GM19023 (cell line): ENCODE measurements around the gene MAP6D1.

Experiments used
- ATAC-seq: cut with Tn5 transposase; IDR thresholded peaks from one replicate; pipeline ENCODE4 v1.9.1; 2021; ENCODE audit warnings: mild to moderate bottlenecking, moderate library complexity; ENCODE audit not compliant: unreplicated experiment

The MAP6D1 gene

DNA sequence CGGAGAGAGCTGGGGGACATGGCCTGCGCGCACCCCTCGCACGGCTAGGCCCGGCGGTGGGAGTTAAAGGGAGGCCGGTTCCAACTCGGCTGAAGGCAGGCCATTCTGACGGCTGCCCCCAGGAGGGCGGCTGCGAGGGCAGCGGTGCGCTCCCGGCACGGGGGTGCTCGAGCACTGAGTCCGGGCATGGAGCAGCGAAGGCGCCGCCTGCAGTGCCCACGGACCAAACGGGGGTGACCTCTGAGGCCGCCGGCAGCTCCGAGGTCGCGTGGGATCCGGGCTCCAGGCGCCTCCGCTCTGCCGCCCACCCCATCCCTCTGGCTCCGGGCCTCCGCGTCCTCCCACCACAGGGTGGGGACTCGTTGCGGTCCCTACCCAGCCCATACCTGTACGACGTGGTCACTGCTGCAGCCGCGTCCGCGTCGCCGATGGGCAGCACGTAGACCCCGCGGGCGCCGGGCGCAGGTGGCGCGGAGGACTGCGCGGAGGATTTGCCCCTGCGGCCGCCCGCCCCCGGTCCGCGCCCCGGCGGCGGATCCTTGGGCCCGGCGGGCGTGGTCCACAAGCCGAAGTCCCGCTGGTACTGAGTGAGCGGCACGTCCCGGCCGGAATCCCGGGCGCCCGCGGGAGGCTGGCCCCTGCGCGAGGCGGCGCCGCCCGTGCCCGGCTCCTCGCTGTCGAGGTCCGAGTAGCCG lies 469 bp downstream of the MAP6D1 start:
- ATAC-seq = peak; percentile 26

DNA sequence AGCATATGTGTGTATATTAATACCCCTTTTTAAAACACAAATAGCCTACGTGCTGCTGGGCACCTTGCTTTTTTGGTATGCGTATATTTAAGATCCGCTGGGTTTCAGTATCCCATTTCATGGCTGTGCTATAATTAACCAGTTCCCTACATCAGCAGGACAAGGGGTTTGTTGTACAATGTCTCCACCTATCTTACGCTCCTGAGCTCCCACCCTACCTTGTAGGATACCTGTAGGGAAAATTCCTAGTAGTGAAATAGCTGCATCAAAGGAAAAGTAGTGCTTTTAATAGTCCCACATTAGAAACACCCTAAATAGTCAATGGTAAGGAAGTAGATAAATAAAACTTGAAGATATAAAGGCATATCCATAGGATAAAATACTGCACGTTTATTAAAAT lies 1.4 kb downstream of the MAP6D1 start:
- ATAC-seq = no peak

DNA sequence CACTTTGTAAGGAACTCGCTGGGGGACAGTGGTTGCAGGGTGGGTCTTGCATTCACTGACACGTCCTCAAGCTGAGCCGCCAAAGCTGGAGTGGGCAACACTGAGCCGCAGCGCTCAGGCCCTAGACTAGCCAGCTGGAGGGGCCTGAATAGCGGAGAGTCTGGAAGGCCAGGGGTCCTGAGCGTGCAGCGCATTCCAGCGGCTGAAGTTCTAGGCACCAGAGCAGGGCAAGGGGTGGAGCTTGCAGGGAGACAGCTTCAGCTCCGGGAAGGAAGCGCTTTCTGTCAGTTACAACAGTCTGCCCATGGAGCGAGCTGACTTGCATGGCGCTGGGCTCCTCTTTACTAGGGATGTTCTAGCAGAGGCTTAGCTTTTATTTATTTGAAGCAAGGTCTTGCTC lies 2.7 kb downstream of the MAP6D1 start:
- no peak for ATAC-seq

DNA sequence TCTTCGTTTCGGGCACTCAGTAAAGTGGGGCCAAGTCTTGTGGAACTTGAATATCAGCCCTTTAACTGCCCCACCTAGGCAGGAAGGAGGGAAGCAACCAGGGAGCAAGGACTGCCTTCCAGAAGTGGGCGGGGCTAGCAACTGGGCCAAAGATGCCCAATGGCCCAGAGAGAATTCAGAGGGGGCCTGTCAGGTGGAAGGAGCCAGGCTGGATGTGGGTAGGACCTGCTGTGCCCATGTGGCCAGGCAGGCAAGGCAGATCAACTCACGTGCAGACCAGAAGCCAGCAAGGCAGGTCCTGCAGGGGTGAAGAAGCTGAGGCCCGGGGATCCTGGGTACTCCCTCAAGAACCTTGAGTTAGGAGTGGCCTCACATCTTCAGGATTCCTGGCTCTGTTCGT lies 5.5 kb downstream of the MAP6D1 start:
- no peak for ATAC-seq

DNA sequence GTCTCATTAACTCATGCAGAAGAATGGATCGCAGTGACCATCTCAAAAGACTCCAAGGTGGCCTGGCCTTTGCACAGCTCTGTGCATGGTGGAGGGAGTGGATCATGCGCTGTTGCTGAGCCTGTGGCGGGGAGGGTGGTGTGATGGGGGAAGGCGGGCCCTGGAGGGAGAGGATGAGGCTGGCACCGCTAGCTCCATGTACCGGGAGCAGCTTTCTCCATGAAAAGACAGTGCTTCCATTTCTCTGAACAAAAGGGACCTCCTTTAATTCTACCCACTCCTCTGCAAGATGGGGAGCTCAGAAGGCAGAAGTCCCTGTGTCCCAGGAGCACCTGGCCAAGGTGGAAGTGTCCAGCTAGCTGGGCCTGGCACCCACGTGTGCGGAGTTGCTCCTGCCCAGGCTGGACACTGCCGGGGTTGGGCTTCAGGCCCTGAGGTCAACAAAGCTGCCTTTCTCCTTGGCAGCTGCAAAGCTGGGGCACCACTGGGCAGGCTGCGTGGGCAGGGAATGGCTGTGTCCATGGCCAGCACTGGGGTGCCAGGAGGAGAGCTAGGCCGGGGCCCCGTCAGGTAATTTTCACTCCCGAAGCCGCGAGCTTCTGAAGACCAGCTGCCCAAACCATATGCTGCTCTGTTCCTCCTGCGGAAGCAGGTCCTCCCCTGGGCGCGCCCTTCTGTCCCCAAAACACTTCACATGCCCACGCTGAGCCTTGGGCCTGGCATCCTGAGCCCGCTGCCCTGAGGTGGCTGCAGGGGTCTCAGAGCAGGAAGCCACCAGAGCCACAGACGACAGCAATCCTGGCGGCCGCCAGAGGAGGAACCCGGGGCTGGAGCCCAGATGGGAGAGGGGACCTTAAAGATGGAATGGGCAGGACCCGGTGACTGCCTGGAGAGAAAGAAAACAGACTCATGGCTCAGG lies 6.4 kb downstream of the MAP6D1 start:
- ATAC-seq = no peak

DNA sequence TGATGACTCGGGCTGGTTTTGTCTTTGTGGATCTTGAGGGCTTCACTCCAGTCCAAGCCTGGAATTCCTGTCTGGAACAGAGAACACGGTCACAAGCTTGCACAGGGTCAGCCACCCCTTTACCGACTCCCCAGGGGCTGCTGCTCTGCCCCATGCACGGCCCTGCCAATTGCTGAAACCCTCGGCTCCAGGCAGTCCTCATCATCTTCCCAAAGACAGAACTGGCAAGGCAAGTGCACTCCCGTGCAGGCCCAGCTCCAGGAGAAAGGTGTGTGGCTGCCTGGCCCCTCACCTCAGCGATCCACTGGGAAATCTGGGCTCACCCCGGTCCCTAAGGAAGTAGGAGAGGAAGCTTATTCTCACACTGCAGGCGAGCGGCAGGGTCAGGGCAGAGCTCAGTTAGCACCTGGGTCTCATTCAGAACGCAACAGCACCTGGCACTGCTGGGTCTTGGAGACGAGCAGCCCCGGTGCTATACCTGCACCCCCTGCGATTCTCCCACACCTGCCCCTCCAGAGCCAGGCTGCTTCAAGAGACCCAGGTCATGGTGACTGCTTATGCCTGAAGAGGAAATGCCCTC lies 7.2 kb downstream of the MAP6D1 start:
- no peak for ATAC-seq

DNA sequence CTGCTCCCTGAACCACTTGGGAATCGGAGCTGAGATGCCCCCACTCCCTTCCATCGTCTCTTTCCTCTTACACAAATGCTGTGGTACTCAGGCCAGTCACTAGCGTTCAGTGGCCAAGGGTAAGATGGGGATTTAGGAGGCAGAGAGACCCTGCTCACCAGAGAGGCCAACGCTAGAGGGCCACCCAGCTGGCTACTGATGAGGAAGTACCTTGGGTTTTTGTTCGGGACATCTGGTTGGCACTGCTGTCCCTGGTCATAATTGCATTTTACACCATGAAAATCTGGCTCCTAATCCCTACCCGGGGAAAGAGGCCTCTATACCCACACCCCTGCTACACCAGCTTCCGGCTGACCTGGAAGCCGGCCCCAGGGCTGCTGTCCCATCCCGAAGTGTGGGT lies 7.7 kb downstream of the MAP6D1 start:
- no peak for ATAC-seq

DNA sequence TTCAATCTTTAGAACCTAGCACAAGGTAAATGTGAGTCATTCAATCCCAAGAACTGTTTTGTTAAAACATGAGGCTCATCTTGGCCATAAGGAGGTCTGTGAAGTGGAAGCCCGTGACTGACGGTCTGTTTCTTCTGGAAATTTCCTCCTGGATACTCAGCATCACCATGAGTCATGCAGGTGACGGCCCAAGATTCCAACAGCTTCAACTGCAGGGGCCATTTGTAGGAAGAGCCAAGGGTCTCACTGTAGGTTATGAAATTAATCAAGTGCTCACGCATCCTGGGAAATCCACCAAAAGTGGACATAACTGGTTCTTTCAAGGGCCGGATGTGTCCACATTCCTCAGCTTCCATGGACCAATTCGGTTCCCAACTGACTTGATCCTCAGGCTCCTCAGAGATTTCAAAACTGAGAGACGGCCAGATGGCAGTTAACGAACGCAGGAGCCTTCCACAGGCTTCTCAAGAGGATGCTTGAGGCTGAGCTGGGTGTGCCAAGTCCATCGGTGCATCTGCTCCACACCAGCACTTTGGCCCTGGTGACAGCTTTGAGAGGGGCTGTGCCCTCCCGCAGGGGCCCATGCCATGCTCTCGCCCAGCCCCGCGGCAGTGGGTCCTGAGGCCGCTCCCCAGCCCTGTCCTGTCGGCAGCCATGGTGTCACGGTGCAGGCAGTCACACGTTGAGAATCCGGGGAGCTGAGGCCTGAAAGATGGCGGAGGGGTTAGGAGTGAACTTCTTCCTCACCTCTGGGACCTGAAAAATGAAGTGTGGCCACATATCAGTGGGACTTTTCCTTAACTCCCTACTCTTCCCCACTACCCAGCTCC lies 8.5 kb downstream of the MAP6D1 start:
- ATAC-seq = no peak

DNA sequence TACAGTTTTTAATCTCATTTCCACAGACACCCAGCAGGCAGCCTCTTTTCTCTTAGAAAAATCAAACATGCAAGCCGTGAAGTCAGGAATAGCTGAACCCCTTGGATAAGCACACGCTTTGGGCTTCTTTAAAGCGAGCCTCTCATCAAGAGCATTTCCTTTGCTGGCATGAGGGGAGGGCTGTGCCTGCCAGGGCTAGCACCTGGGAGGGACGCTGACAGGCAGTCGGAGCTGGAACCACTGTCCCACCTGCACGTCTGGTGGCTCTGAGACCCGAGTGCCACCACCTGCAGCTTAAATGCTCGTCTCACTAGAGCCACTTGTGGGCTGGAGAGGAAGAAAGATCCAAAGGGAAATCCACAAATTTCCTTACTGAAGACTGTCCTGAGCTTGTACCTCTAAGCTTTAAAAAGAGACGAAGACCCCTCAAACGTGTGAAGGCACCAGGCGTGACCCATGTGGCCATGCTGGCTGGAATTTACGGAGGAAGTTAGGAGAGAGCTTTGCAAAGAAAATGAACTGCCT lies 9.4 kb downstream of the MAP6D1 start:
- no peak for ATAC-seq

DNA sequence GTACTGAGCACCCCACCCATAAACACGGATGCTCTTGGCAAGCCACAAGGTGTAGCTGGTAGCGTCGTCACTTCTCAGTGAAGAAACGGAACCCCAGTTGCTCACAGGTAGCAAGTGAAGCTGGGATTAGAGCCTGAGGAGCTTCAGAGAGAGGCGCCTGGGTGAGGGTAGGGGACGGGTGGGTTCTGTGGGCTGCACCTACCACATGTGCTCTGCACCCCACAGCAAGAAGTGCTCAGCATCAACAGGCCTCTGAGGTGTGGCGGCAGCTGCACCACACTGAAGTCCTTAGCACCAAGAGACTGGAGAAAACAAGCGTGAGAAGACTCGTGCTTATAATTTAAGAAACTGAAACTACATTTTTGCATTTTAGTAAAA lies 9.8 kb downstream of the MAP6D1 start:
- no peak for ATAC-seq

DNA sequence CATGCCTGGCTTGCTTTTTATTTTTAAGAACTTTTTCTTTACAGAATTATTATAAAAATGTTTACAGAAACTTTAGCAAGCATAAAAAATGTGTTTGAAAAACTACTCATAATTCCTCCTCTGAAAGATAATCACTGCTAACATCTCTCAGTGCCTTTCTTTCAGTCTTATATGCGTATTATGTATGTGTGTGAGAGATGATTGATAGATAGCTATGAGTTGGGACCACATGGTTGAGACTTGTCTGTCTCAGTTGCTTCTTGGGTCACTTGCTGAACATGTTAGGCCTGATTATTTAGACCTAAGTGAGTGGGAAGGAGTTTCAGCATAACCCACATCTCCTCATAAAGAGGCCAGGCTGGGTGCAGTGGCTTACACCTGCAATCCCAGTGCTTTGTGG lies 11.1 kb downstream of the MAP6D1 start:
- ATAC-seq = no peak

DNA sequence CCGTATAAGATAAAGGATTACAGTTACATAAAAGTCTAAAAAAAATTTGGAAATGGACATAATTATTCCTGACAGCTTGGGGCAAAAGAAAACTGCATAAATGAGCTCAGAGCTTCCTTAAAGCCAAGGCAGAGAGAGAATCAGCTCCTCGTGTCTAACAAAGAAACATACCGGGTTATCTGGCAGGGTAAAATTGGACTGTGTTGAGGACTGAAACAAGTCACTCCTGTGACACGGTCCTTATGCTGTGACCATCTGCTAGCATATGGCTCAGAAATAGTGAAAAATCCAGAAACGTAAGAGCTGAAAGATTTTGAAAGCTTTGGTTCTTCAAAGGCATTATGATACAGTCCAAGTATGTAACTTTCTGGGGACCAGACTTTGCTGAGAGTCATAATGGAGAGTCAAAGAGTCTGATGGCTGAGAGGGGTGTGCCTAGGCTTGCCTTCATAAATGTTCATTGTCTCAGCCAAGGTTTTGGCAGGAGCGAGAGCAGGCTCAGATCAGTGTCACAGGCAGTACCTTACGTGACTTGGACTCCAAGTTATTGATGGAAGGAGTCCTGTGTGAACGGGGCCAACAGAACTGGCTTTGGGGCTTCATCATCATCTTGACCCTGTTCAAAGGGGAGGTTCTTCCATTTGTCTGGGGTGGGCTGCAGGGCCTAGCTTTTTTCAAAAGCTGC lies 12.5 kb downstream of the MAP6D1 start:
- no peak for ATAC-seq

DNA sequence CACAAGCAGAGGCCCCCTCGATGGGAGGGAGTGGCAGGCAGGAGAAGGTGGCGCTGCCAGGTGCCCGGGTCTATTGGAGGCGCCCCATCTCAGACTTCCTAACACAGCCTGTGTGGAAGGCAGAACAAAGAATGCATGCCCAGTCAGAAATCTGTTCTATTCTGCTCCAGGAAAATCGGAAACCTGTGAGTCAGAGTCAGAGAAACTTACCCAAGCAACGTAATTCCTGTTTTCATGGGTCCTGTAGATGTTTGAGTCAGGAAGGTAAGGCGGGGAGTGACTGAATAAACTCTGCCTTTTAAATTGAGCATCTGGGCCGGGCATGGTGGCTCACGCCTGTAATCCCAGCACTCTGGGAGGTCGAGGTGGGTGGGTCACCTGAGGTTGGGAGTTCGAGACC lies 13.7 kb downstream of the MAP6D1 start:
- ATAC-seq = no peak

DNA sequence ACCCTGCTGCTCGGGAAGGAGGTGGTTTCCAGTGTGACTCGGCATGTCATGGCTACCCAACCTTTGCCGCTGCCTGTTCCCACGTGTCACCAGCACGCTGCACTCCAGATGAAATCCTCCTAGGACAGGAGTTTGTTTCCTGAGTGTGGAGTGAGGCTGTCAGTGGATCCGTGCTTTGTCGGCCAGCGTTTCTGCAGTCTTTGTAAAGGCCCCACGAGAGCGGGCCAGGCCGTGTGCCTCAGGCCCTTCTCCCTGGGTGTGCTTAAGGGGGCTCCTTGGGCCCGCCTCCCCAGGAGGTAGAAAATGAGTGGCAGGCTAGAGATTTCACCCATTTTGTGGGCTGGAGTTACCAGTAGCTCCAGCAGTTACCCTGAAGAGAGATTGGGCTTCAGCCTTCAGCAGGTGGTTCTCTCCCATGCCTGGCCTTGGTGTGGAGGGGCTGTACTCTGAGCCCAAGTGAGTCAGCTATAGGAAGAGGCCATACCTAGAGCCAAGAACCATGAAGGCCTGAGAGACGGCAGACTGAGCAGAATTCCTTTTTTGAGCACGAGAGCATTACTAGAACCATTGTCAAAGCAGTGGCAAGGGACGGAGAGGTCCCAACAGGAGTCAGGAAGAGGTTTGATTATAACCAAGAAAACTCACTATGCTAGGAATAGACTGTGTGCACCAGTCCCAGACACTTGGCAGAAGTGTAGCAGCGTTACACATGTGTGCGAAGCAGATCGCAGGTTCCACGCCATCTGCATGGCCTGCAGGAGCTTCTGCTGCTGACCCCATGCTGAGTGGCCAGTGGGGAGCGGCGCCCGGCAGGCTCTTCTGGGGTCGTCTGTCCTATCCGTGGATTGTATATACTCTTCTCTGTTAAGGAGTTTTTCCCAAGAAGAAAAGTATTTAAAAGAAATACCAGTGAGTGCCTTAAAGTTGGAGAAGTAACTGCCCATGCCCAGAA lies 14.5 kb downstream of the MAP6D1 start:
- ATAC-seq = no peak

DNA sequence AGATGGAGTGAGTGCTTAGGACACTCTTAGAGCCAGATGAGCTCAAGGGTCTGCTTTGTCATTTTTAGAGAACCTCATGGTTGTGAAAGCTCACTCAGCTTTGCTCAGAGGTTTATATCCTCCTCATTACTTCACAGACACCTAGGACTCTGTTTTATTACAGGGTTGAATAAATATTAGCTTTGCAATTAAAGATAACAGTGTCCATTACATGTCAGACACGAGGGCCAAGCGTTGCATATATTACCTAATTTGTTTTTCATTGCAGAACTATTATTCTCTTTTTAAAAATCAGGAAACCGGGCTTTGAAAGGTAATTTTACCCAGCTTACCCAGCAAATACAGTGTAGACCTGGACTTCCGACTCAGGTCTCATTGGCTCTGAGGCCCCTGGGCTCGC lies 16.1 kb downstream of the MAP6D1 start:
- ATAC-seq = no peak

DNA sequence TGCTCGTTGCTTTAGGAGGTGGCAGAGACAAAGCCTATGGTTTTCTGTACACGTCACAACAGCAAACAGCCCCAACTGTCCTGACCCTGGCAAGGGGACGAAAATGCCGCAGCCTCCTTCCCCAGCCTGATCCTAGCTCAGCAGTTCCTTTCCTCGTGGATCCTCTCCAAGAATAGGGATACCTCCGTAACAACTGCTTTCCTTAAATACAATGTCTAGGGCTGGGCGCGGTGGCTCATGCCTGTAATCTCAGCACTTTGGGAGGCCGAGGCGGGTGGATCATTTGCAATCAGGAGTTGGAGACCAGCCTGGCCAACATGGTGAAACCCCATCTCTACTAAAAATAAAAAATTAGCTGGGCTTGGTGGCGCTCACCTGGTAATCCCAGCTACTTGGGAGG lies 17.0 kb downstream of the MAP6D1 start:
- no peak for ATAC-seq

DNA sequence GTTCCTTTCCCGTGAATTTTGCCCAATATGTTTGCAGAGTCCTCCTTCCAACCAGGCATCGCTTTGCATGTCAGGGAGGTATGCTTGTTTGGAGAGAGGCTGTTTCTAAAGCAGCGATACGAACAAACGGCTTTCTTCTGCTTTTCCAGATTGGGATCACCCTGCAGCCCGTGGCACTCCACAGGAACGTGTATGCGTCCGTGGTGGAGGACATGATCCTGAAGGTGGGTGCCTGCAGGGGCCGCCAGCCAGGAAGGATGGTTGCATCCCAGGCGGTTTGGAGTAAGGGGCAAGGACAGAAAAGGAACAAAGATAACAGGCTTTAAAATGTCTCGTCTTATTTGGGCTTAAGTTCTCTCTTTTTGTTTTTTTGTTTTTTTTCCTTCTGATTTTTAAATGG lies 17.5 kb downstream of the MAP6D1 start:
- no peak for ATAC-seq

DNA sequence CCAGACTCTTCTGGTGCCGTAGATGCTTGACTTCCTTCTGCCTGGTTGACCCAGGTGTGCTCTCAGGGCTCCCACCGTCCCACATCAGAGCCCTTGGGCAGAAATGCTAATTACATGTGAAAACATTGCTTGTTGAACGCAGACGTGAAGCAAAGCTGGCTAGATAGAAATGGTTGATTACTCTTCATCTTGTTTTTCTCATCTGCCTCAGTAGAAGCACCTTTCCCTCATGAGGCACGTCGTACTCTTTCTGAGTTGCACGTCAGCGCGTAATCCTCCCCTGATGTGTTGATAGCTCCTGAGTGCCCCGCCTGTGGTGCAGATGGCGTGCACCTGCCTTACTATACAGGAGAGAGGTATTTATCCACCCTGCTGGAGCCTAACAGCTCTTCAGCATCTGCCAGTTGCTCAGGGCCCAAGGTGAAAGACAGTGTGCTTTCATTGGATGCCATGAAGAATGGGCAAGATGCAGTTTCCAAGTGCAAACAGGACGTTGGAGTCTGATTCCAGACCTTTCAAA lies 18.1 kb downstream of the MAP6D1 start:
- no peak for ATAC-seq

DNA sequence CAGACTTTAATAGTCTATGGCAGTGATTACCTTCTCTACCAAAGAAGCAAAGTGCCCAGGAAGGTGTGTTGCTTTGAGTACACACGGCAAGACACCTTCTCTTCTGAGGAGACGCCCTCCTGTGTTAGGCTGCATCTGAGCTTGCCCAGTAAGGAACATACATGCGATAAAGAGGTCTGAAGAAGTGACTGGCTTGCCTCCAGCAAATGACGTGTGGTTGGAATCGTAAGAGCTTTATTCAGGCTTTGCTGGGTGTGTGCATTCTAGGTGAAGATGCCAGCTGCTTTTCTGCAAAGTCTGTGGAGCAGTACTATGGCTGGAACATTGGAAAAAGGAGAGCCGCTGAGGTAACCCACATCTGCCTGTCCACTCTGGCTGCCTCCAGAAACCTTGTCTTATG lies 22.4 kb downstream of the MAP6D1 start:
- ATAC-seq = no peak
